CD4-positive, alpha-beta T cell treated with Interleukin-4 for 1 hour (primary cell): ENCODE measurements around the gene NRAP.
A peak's percentile ranks its signal among the peaks of the same experiment; 100 is the strongest.

Source experiments
- DNase-seq, 2 donors: peaks; one replicate each; pipeline ENCODE4 v3.0.0-alpha.2; 2020 to 2022

Gene NRAP

GRCh38 chr10:113603057-113603777 lies 60.6 kb downstream of the NRAP start:
- DNase-seq, result no peak

GRCh38 chr10:113600569-113600968 lies 63.3 kb downstream of the NRAP start:
- no peak for DNase-seq

- DNase-seq, result no peak
Measured at GRCh38 chr10:113594652-113595051, 69.2 kb downstream of the NRAP start.

GRCh38 chr10:113592380-113592779 lies 71.5 kb downstream of the NRAP start:
- no peak for DNase-seq

- DNase-seq, result no peak
Measured at GRCh38 chr10:113590581-113590980, 73.3 kb downstream of the NRAP start.

- DNase-seq, result no peak
Measured at GRCh38 chr10:113589201-113589770, 74.6 kb downstream of the NRAP start.

GRCh38 chr10:113585949-113586348 lies 77.9 kb downstream of the NRAP start:
- no peak for DNase-seq

- DNase-seq, result no peak
Measured at GRCh38 chr10:113583571-113583970, 80.3 kb downstream of the NRAP start.

GRCh38 chr10:113581092-113581491 lies 82.7 kb downstream of the NRAP start:
- no peak for DNase-seq

- DNase-seq, result no peak
Measured at GRCh38 chr10:113578773-113579172, 85.1 kb downstream of the NRAP start.

GRCh38 chr10:113576852-113577251 lies 87.0 kb downstream of the NRAP start:
- DNase-seq, result no peak

- no peak for DNase-seq
Measured at GRCh38 chr10:113573368-113573767, 90.5 kb downstream of the NRAP start.

GRCh38 chr10:113572520-113573290 lies 91.1 kb downstream of the NRAP start:
- no peak for DNase-seq

GRCh38 chr10:113569576-113569975 lies 94.3 kb downstream of the NRAP start:
- no peak for DNase-seq

GRCh38 chr10:113566888-113567287 lies 97.0 kb downstream of the NRAP start:
- no peak for DNase-seq

- DNase-seq, result no peak
Measured at GRCh38 chr10:113565364-113565763, 98.5 kb downstream of the NRAP start.

GRCh38 chr10:113563306-113564088 lies 100.3 kb downstream of the NRAP start:
- DNase-seq, result peak; percentile 56 to 62

GRCh38 chr10:113562704-113563103 lies 101.1 kb downstream of the NRAP start:
- no peak for DNase-seq

GRCh38 chr10:113562069-113562468 lies 101.8 kb downstream of the NRAP start:
- DNase-seq, result no peak

- DNase-seq, result no peak
Measured at GRCh38 chr10:113561214-113561613, 102.6 kb downstream of the NRAP start.

GRCh38 chr10:113560071-113560470 lies 103.8 kb downstream of the NRAP start:
- DNase-seq, result no peak

GRCh38 chr10:113557903-113558321 lies 105.9 kb downstream of the NRAP start:
- DNase-seq, result no peak

GRCh38 chr10:113557424-113557862 lies 106.4 kb downstream of the NRAP start:
- no peak for DNase-seq
